ENCODE measurements around the gene SRRD.

DNA sequence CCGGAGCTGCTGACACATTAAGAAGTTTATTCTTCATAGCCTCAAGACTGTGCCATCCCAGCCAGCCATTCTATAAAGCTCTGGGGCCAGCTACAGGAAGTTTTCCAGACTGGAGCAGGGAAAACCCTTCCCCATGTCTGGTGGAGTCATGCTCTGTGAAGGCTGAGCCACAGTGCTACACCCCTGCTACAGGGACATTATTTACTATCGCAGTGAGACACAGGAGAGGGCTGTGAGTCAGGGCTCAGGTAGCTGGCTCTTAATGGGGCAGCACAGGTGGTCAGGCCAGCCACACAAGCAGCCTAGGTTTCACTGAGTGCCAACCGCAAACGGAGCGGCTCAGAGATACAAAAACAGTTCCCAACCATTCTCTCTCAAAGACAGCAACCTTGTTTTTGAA, 12.2 kb upstream of the SRRD start:
- TF ChIP-seq CTCF (IDR thresholded peaks at IDR 0.05): no peak
- no peak for TF ChIP-seq POLR2AphosphoS5 (IDR thresholded peaks at IDR 0.05)

All from upper lobe of left lung (tissue), 4 donors.